ENCODE measurements around the gene SEMA3B.

- TF ChIP-seq CTCF (IDR thresholded peaks at IDR 0.05) (no peak), POLR2A (IDR thresholded peaks at IDR 0.05; ENCODE audit: low read depth) (no peak), EP300 (IDR thresholded peaks at IDR 0.05) (no peak)
These were observed 26.6 kb upstream of the SEMA3B start for GRCh38 chr3:50242381-50242770.

Data from esophagus muscularis mucosa (tissue), 4 donors.